ENCODE results near the gene EVA1C.

- TF ChIP-seq POLR2A (IDR thresholded peaks at IDR 0.05), result no peak
- TF ChIP-seq CTCF (IDR thresholded peaks at IDR 0.05), result no peak
These were observed 20.1 kb upstream of the EVA1C start for GRCh38 chr21:32392299-32392879.

Measured in ovary (tissue), 3 donors.